Measurements from ENCODE around the gene TRIM45. TPM values are rescaled to one million over a fixed set of nuclear protein-coding genes. Genes with fewer than 3 reads are reported as not detected.
A peak's percentile ranks its signal among the peaks of the same experiment; 100 is the strongest.
"Not testable (repeated sequence)": the region's sequence is repeated elsewhere in the genome, so short reads cannot be mapped to it uniquely, and the experiment has no call there.

Gene TRIM45
- total RNA-seq, 1 donor = 1.7 TPM

GRCh38 chr1:117122330-117123025 lies 929 bp upstream of the TRIM45 start:
- H3K4me3 ChIP-seq (ENCODE audit: low read depth, low read length) = peak overlapping the region; percentile 81
- no peak for DNase-seq (ENCODE audit: low read depth)
- TF ChIP-seq CTCF (IDR thresholded peaks at IDR 0.05; ENCODE audit: insufficient read depth, low read depth, low read length) = no peak

- no peak for TF ChIP-seq CTCF (IDR thresholded peaks at IDR 0.05; ENCODE audit: insufficient read depth, low read depth, low read length)
- peak overlapping the region; percentile 81 for H3K4me3 ChIP-seq (ENCODE audit: low read depth, low read length)
- no peak for DNase-seq (ENCODE audit: low read depth)
These were observed 568 bp downstream of the TRIM45 start for GRCh38 chr1:117120774-117121588.

DNA sequence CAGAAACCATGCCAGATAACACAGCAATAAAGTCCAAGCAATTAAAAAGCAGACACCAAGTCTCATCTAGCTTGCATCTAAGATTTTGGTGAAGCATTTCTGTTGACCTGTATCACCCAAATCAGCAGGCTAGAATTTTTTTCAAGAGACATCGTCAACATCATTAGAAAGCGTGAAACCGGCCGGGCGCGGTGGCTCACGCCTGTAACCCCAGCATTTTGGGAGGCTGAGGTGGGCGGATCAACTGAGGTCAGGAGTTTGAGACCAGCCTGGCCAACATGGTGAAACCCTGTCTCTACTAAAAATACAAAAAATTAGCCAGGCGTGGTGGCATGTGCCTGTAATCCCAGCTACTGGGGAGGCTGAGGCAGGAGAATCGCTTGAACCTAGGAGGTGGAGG lies 2.4 kb downstream of the TRIM45 start:
- not testable (repeated sequence) for H3K4me3 ChIP-seq (ENCODE audit: low read depth, low read length); DNase-seq (ENCODE audit: low read depth)

DNA sequence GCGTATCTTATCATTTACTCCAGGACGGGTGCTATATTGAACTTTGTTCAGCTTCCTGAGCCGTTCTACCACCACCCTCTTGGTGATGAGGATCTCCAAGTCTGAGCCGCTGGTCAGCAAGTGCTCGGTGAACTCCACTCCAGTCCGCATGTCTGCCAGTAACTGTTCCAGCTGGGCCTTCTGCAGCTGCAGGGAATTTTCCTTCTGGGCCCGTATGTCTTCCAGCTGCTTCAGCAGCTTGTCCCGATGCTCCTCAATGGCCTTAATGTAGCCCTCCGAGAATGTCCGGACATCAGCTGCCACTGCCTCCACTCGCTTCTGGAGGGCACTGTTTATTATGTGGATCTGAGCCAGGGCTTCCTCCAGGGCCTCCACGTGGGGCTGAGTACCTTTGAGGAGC lies 3.4 kb downstream of the TRIM45 start:
- no peak for DNase-seq (ENCODE audit: low read depth)
- TF ChIP-seq CTCF (IDR thresholded peaks at IDR 0.05; ENCODE audit: insufficient read depth, low read depth, low read length) = no peak
- no peak overlapping the region for H3K4me3 ChIP-seq (ENCODE audit: low read depth, low read length)

GRCh38 chr1:117117697-117118096 lies 3.9 kb downstream of the TRIM45 start:
- no peak overlapping the region for H3K4me3 ChIP-seq (ENCODE audit: low read depth, low read length)
- TF ChIP-seq CTCF (IDR thresholded peaks at IDR 0.05; ENCODE audit: insufficient read depth, low read depth, low read length) = no peak
- no peak for DNase-seq (ENCODE audit: low read depth)

DNA sequence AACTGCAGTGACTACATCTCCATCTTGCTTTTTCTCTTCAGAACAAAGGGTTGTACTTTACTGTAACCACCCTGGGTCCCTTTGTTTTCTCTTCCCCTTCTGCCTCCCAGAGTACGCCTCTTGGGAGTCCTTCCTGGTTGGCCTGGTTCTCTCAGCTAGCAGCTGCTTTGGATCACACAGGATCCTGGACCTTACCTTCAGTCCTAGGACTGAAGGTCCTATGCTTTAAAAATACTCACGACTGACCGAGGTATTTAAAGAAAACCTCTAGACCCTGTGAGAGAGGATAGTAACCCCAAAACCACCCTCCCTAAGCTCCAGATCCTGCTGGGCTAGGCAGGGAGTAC lies 4.8 kb downstream of the TRIM45 start:
- DNase-seq (ENCODE audit: low read depth) = no peak
- no peak for TF ChIP-seq CTCF (IDR thresholded peaks at IDR 0.05; ENCODE audit: insufficient read depth, low read depth, low read length)

DNA sequence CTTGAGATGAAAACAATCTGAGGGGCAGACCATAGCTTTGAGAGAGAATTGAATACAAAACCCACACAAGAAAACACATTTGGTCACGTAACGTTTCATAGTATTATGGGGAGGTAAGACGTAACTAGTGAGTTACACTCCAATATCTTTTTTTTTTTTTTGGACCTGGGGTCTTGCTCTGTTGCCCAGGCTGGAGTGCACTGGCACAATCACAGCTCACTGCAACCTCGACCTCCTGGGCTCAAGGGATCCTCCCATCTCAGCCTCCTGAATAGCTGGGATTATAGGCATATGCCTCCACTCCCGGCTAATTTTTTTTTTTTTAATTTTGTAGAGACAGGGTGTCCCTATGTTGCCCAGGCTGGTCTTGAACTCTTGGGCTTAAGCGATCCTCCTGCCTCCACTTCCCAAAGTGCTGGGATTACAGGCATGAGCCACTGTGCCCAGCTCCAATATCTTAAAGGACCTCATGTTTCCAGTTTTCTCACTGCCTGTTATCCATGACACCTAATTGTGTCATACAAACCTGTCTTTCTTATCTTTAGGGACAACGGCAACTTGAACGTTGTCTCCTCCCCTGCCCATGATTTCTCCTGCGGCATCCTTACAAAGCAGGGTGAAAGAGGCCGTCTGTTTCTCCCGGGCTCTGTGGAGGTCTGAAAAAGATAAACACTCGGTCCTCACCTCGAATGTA lies 5.3 kb downstream of the TRIM45 start:
- no peak for TF ChIP-seq CTCF (IDR thresholded peaks at IDR 0.05; ENCODE audit: insufficient read depth, low read depth, low read length)
- H3K4me3 ChIP-seq (ENCODE audit: low read depth, low read length) = no peak overlapping the region

More for the DNA sequence above, 4.8 kb downstream of the TRIM45 start:
- H3K4me3 ChIP-seq (ENCODE audit: low read depth, low read length) = no peak overlapping the region

More for the DNA sequence above, 5.3 kb downstream of the TRIM45 start:
- no peak for DNase-seq (ENCODE audit: low read depth)

Data from fibroblast of villous mesenchyme (primary cell).